GM18499 (cell line): Measurements from ENCODE around the gene COMMD2.

Experiments
- ATAC-seq: cut with Tn5 transposase; IDR thresholded peaks from one replicate; pipeline ENCODE4 v1.9.1; 2021; ENCODE audit warnings: moderate number of reproducible peaks; ENCODE audit not compliant: insufficient read depth, unreplicated experiment

COMMD2 gene

GRCh38 chr3:149713730-149714654, 38.3 kb downstream of the COMMD2 start:
- no peak for ATAC-seq

GRCh38 chr3:149706905-149707304, 45.4 kb downstream of the COMMD2 start:
- ATAC-seq, result no peak

GRCh38 chr3:149705416-149705815, 46.9 kb downstream of the COMMD2 start:
- no peak for ATAC-seq

GRCh38 chr3:149703466-149703865, 48.8 kb downstream of the COMMD2 start:
- ATAC-seq, result no peak

- ATAC-seq, result no peak
Measured at GRCh38 chr3:149702691-149703441, 49.4 kb downstream of the COMMD2 start.

- ATAC-seq, result no peak
Measured at GRCh38 chr3:149701977-149702350, 50.3 kb downstream of the COMMD2 start.

GRCh38 chr3:149701206-149701976, 50.9 kb downstream of the COMMD2 start:
- ATAC-seq, result no peak
